ENCODE results near the gene PCMT1. TPM values are rescaled to one million over a fixed set of nuclear protein-coding genes. Genes with fewer than 3 reads are reported as not detected.
A peak's percentile ranks its signal among the peaks of the same experiment; 100 is the strongest.

Gene PCMT1
- total and polyA plus RNA-seq, 2 of the 13 experiments (the other 11 are each of a cell fraction or from before 2014, with no cell fraction given), result 112 to 169 TPM

DNA sequence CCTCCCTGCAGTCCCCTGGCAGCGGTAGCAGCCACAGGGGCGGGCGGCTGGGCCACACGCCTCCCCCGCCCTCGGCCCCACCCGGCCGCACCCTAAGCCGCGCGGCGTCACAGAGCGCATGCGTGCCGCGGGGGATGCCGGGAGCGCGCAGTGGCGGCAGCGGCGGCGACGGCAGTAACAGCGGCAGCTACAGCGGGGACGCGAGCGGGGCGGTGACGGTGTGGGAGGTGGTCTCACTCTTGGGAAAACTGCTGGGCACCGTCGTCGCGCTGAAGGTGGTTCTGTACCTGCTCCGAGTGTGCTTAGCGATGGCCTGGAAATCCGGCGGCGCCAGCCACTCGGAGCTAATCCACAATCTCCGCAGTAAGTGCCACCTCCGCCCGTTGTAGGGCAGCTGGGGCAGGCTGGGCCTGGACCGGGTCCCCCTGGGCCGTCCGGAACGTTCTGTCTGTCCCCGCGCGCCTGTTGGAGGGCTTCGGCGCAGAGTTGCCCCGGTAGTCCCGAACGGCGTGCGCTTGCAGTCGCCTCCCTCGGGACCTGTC lies at the start of gene PCMT1 (continued):
- TF ChIP-seq, protein P1, sequence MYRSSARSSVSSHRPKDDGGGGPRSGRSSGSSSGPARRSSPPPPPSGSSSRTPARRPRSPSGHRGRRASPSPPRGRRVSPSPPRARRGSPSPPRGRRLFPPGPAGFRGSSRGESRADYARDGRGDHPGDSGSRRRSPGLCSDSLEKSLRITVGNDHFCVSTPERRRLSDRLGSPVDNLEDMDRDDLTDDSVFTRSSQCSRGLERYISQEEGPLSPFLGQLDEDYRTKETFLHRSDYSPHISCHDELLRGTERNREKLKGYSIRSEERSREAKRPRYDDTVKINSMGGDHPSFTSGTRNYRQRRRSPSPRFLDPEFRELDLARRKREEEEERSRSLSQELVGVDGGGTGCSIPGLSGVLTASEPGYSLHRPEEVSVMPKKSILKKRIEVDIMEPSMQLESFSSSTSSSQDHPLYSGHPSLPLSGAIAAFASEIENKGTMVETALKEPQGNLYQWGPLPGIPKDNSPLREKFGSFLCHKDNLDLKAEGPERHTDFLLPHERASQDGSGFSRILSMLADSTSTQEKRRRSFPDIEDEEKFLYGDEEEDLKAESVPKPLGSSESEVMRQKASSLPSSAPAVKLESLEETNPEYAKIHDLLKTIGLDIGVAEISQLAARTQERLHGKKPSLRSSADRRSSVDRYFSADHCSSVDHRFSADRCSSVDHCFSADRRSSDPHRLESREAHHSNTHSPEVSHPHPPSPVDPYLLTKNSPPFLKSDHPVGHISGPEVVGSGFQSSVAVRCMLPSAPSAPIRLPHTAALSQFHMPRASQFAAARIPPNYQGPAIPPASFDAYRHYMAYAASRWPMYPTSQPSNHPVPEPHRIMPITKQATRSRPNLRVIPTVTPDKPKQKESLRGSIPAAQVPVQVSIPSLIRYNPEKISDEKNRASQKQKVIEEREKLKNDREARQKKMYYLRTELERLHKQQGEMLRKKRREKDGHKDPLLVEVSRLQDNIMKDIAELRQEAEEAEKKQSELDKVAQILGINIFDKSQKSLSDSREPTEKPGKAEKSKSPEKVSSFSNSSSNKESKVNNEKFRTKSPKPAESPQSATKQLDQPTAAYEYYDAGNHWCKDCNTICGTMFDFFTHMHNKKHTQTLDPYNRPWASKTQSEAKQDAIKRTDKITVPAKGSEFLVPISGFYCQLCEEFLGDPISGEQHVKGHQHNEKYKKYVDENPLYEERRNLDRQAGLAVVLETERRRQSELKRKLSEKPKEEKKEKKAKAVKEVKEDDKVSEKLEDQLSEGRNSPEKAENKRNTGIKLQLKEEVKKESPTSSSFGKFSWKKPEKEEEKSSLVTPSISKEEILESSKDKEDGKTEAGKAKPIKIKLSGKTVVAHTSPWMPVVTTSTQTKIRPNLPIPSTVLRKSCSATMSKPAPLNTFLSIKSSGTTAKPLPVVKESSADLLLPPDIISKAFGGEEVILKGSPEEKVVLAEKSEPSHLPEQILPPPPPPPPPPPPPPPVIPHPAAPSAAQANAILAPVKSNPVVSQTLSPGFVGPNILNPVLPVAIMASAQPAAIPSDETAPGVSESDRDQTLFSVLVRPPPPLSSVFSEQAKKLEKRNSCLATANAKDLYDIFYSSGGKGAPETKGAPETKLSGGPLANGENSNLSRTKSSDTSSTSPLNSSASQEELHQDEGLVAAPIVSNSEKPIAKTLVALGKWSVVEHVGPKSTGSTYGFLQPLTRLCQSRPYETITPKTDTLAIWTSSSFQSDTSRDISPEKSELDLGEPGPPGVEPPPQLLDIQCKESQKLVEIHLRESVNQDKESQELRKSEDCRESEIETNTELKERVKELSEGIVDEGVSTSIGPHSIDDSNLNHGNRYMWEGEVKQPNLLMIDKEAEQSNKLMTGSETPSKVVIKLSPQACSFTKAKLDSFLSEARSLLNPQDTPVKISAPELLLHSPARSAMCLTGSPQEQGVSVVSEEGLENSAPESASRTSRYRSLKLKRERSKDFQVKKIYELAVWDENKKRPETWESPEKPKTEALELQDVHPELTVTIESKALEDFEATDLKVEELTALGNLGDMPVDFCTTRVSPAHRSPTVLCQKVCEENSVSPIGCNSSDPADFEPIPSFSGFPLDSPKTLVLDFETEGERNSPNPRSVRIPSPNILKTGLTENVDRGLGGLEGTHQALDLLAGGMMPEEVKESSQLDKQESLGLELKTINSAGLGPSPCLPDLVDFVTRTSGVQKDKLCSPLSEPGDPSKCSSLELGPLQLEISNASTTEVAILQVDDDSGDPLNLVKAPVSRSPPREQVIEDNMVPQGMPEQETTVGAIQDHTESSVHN (CRISPR knock-in tag; IDR thresholded peaks at IDR 0.05), result no peak
- TF ChIP-seq RFXANK (CRISPR knock-in tag; IDR thresholded peaks at IDR 0.05) (no peak), RCOR2 (CRISPR knock-in tag; IDR thresholded peaks at IDR 0.05) (no peak), RELA (CRISPR knock-in tag; IDR thresholded peaks at IDR 0.05) (no peak; the same call in 1 of the 2 replicates), ZNF20 (CRISPR knock-in tag; IDR thresholded peaks at IDR 0.05) (no peak), CENPX (CRISPR knock-in tag; IDR thresholded peaks at IDR 0.05) (no peak), KLF6 (CRISPR knock-in tag; IDR thresholded peaks at IDR 0.05) (peak; percentile 73), ZNF274 (CRISPR knock-in tag; IDR thresholded peaks at IDR 0.05) (no peak; the same call in 1 of the 2 replicates), ZNF570 (CRISPR knock-in tag; IDR thresholded peaks at IDR 0.05; ENCODE audit: borderline replicate concordance) (no peak), ZIK1 (CRISPR knock-in tag; IDR thresholded peaks at IDR 0.05; ENCODE audit: borderline replicate concordance, low read depth) (peak; percentile 82; the same call in 1 of the 2 replicates), RARA (CRISPR knock-in tag; IDR thresholded peaks at IDR 0.05) (no peak), PHB2 (IDR thresholded peaks at IDR 0.05; ENCODE audit: partially characterized antibody) (no peak), TEAD2 (CRISPR knock-in tag; IDR thresholded peaks at IDR 0.05) (no peak; the same call in 1 of the 2 replicates), CBX5 (CRISPR knock-in tag; IDR thresholded peaks at IDR 0.05; ENCODE audit: borderline replicate concordance) (no peak), ZBTB20 (CRISPR knock-in tag; IDR thresholded peaks at IDR 0.05; ENCODE audit: borderline replicate concordance, low read depth) (no peak), ZNF317 (CRISPR knock-in tag; IDR thresholded peaks at IDR 0.05) (no peak), ZNF24 (IDR thresholded peaks at IDR 0.05) (no peak), ZNF17 (CRISPR knock-in tag; IDR thresholded peaks at IDR 0.05) (no peak)
- TF ChIP-seq, protein P2, sequence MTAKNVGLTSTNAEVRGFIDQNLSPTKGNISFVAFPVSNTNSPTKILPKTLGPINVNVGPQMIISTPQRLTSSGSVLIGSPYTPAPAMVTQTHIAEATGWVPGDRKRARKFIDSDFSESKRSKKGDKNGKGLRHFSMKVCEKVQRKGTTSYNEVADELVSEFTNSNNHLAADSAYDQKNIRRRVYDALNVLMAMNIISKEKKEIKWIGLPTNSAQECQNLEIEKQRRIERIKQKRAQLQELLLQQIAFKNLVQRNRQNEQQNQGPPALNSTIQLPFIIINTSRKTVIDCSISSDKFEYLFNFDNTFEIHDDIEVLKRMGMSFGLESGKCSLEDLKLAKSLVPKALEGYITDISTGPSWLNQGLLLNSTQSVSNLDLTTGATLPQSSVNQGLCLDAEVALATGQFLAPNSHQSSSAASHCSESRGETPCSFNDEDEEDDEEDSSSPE (CRISPR knock-in tag; IDR thresholded peaks at IDR 0.05), result peak; percentile 85
- TF ChIP-seq, protein P3, sequence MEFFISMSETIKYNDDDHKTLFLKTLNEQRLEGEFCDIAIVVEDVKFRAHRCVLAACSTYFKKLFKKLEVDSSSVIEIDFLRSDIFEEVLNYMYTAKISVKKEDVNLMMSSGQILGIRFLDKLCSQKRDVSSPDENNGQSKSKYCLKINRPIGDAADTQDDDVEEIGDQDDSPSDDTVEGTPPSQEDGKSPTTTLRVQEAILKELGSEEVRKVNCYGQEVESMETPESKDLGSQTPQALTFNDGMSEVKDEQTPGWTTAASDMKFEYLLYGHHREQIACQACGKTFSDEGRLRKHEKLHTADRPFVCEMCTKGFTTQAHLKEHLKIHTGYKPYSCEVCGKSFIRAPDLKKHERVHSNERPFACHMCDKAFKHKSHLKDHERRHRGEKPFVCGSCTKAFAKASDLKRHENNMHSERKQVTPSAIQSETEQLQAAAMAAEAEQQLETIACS (CRISPR knock-in tag; IDR thresholded peaks at IDR 0.05), result peak; percentile 74
- TF ChIP-seq, protein P4, sequence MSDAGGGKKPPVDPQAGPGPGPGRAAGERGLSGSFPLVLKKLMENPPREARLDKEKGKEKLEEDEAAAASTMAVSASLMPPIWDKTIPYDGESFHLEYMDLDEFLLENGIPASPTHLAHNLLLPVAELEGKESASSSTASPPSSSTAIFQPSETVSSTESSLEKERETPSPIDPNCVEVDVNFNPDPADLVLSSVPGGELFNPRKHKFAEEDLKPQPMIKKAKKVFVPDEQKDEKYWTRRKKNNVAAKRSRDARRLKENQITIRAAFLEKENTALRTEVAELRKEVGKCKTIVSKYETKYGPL (CRISPR knock-in tag; IDR thresholded peaks at IDR 0.05), result 0 out of 2 replicates have a peak, but pooled peaks have one; percentile 58
